Liver (tissue), 9 donors: ENCODE measurements around the gene ADNP. TPM values are rescaled to one million over a fixed set of nuclear protein-coding genes. Genes with fewer than 3 reads are reported as not detected.

Experiments used
- DNase-seq: peaks from one replicate; pipeline ENCODE4 v3.0.0-alpha.2; 2017; ENCODE audit warnings: low spot score
- H3K27ac ChIP-seq, 2 donors: one replicate each; pipeline ENCODE4 v1.7.0; 2013; ENCODE audit warnings: inconsistent platforms in 2 of 2, low read length in 2 of 2, control low read depth in 1 of 2, low read depth in 1 of 2, mild to moderate bottlenecking in 1 of 2
- H3K27me3 ChIP-seq, 4 donors: one replicate each; pipeline versions ENCODE4 v1.6.1 to v1.7.0; 2013; ENCODE audit warnings: low read length in 3 of 4, inconsistent platforms in 1 of 4, mild to moderate bottlenecking in 1 of 4, moderate library complexity in 1 of 4; ENCODE audit not compliant: control insufficient read depth in 4 of 4, insufficient read depth in 4 of 4
- H3K36me3 ChIP-seq, 4 donors: one replicate each; pipeline versions ENCODE4 v1.6.1 to v1.7.0; 2013; ENCODE audit warnings: low read length in 3 of 4, mild to moderate bottlenecking in 3 of 4, low read depth in 1 of 4, moderate library complexity in 1 of 4; ENCODE audit not compliant: control insufficient read depth in 4 of 4, insufficient read depth in 3 of 4
- H3K4me1 ChIP-seq, 4 donors: one replicate each; pipeline versions ENCODE4 v1.6.1 to v1.7.0; 2013; ENCODE audit warnings: low read length in 3 of 4, mild to moderate bottlenecking in 3 of 4, moderate library complexity in 1 of 4; ENCODE audit not compliant: control insufficient read depth in 4 of 4, insufficient read depth in 4 of 4
- H3K4me3 ChIP-seq, 3 donors: one replicate each; pipeline versions ENCODE4 v1.6.1 to v1.7.0; 2013; ENCODE audit warnings: low read length in 3 of 3, control low read depth in 1 of 3, low read depth in 1 of 3, mild to moderate bottlenecking in 1 of 3
- H3K9ac ChIP-seq, 2 donors: one replicate each; pipeline ENCODE4 v1.7.0; 2013; ENCODE audit warnings: low read length in 2 of 2, mild to moderate bottlenecking in 2 of 2, moderate library complexity in 2 of 2, control low read depth in 1 of 2, low read depth in 1 of 2
- H3K9me3 ChIP-seq, 4 donors: one replicate each; pipeline versions ENCODE4 v1.6.1 to v1.7.0; 2013; ENCODE audit warnings: low read length in 3 of 4; ENCODE audit not compliant: control insufficient read depth in 4 of 4
- ATF3 ChIP-seq: IDR thresholded peaks from 2 replicates; pipeline ENCODE4 v1.6.1; 2016; ENCODE audit warnings: antibody characterized with exemption
- EGR1 ChIP-seq, 2 donors: IDR thresholded peaks; 2 replicates each; pipeline ENCODE4 v1.6.1; 2016 to 2018; ENCODE audit warnings: antibody characterized with exemption in 2 of 2, low read depth in 2 of 2
- FOXA1 ChIP-seq: IDR thresholded peaks from 2 replicates; pipeline ENCODE4 v1.6.1; 2016; ENCODE audit warnings: antibody characterized with exemption
- FOXA2 ChIP-seq: IDR thresholded peaks from 2 replicates; pipeline ENCODE4 v1.6.1; 2016; ENCODE audit warnings: antibody characterized with exemption
- GABPA ChIP-seq, 2 donors: IDR thresholded peaks in 1 of 2; conservative IDR thresholded peaks in 1 of 2; 2 replicates each; pipeline ENCODE4 v1.6.1; 2016; ENCODE audit warnings: antibody characterized with exemption in 2 of 2, mild to moderate bottlenecking in 1 of 2, moderate library complexity in 1 of 2
- HNF4A ChIP-seq, 2 donors: conservative IDR thresholded peaks; 2 replicates each; pipeline ENCODE4 v1.6.1; 2016; ENCODE audit warnings: antibody characterized with exemption in 2 of 2, mild to moderate bottlenecking in 2 of 2
- HNF4G ChIP-seq: IDR thresholded peaks from 2 replicates; pipeline ENCODE4 v1.6.1; 2016; ENCODE audit warnings: antibody characterized with exemption
- JUND ChIP-seq, 2 donors: IDR thresholded peaks; 2 replicates each; pipeline ENCODE4 v1.6.1; 2016; ENCODE audit warnings: antibody characterized with exemption in 2 of 2
- NR2F2 ChIP-seq: IDR thresholded peaks from 2 replicates; pipeline ENCODE4 v1.6.1; 2016; ENCODE audit warnings: antibody characterized with exemption
- RAD21 ChIP-seq, 2 donors: IDR thresholded peaks; 2 replicates each; pipeline ENCODE4 v1.6.1; 2016; ENCODE audit warnings: antibody characterized with exemption in 2 of 2, mild to moderate bottlenecking in 2 of 2
- RXRA ChIP-seq, 2 donors: IDR thresholded peaks; 2 replicates each; pipeline ENCODE4 v1.6.1; 2017 to 2018; ENCODE audit warnings: antibody characterized with exemption in 2 of 2, mild to moderate bottlenecking in 1 of 2
- SP1 ChIP-seq: IDR thresholded peaks from 2 replicates; pipeline ENCODE4 v1.6.1; 2018; ENCODE audit warnings: antibody characterized with exemption, mild to moderate bottlenecking
- TAF1 ChIP-seq: conservative IDR thresholded peaks from 2 replicates; pipeline ENCODE4 v1.6.1; 2016; ENCODE audit warnings: antibody characterized with exemption, mild to moderate bottlenecking
- YY1 ChIP-seq: IDR thresholded peaks from 2 replicates; pipeline ENCODE4 v1.6.1; 2016; ENCODE audit warnings: antibody characterized with exemption, mild to moderate bottlenecking
- ZBTB33 ChIP-seq: IDR thresholded peaks from 2 replicates; pipeline ENCODE4 v1.6.1; 2016; ENCODE audit warnings: antibody characterized with exemption
- WGBS: extraction: QIAGEN DNeasy Blood & Tissue Kit; methylation state at CpG from one replicate; pipeline ENCODE4 v1.1.7; 2013; 5-methylcytosine and 5-hydroxymethylcytosine counted together
- polyA plus RNA-seq, 2 donors: library from polyadenylated mRNA; stranded (reverse) in 1 of 2; unstranded in 1 of 2; fragments of 200-250 nt in 1 of 2; fragments of >200 nt in 1 of 2; fragmentation: Nextera tagmentation in 1 of 2; extraction: Ambion mirVana in 1 of 2; gene quantifications; one replicate each; pipeline versions ENCODE4 v1.2.1 to v1.2.3, GENCODE V29; 2013 to 2015
- total RNA-seq, 2 donors: library from RNA; depleted of rRNA; stranded (reverse); fragments of >200 nt; gene quantifications; one replicate each; pipeline ENCODE4 v1.2.3, GENCODE V29; 2014
- TF ChIP-seq, protein P1 (sequence below): fragments of 150-350 bp; IDR thresholded peaks from 2 replicates; pipeline ENCODE4 v1.5.1; 2017; ENCODE audit warnings: improper control_type of control experiment, low read depth, low read length; ENCODE audit not compliant: missing input control
- TF ChIP-seq, protein P2 (sequence below): IDR thresholded peaks from 2 replicates; pipeline ENCODE4 v1.6.1; 2016; ENCODE audit warnings: antibody characterized with exemption, mild to moderate bottlenecking
- TF ChIP-seq, protein P3 (sequence below): IDR thresholded peaks from 2 replicates; pipeline ENCODE4 v1.6.1; 2016; ENCODE audit warnings: antibody characterized with exemption
- donor health status: healthy.
- donor health status: healthy.
- donor health status: healthy.
- donor health status: healthy.
- donor health status: healthy.

The ADNP gene
- total and polyA plus RNA-seq, 4 donors, result 9.3 to 25.4 (median 20.1) TPM

GRCh38 chr20:50975701-50976330 lies 44.6 kb upstream of the ADNP start:
- TF ChIP-seq HNF4A (conservative IDR thresholded peaks at IDR 0.05), result no peak
- no peak for TF ChIP-seq RAD21 (IDR thresholded peaks at IDR 0.05)
- TF ChIP-seq ZBTB33, result no peak
- no peak for TF ChIP-seq TAF1
- TF ChIP-seq FOXA1, result no peak
- TF ChIP-seq RXRA (IDR thresholded peaks at IDR 0.05), result no peak
- TF ChIP-seq, protein P1, sequence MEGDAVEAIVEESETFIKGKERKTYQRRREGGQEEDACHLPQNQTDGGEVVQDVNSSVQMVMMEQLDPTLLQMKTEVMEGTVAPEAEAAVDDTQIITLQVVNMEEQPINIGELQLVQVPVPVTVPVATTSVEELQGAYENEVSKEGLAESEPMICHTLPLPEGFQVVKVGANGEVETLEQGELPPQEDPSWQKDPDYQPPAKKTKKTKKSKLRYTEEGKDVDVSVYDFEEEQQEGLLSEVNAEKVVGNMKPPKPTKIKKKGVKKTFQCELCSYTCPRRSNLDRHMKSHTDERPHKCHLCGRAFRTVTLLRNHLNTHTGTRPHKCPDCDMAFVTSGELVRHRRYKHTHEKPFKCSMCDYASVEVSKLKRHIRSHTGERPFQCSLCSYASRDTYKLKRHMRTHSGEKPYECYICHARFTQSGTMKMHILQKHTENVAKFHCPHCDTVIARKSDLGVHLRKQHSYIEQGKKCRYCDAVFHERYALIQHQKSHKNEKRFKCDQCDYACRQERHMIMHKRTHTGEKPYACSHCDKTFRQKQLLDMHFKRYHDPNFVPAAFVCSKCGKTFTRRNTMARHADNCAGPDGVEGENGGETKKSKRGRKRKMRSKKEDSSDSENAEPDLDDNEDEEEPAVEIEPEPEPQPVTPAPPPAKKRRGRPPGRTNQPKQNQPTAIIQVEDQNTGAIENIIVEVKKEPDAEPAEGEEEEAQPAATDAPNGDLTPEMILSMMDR, result no peak
- TF ChIP-seq SP1, result no peak
- no peak for TF ChIP-seq GABPA (IDR thresholded peaks at IDR 0.05 in 1 of 2, conservative IDR thresholded peaks at IDR 0.05 in 1 of 2)
- TF ChIP-seq JUND (IDR thresholded peaks at IDR 0.05), result no peak
- no peak for TF ChIP-seq ATF3
- TF ChIP-seq, protein P2, sequence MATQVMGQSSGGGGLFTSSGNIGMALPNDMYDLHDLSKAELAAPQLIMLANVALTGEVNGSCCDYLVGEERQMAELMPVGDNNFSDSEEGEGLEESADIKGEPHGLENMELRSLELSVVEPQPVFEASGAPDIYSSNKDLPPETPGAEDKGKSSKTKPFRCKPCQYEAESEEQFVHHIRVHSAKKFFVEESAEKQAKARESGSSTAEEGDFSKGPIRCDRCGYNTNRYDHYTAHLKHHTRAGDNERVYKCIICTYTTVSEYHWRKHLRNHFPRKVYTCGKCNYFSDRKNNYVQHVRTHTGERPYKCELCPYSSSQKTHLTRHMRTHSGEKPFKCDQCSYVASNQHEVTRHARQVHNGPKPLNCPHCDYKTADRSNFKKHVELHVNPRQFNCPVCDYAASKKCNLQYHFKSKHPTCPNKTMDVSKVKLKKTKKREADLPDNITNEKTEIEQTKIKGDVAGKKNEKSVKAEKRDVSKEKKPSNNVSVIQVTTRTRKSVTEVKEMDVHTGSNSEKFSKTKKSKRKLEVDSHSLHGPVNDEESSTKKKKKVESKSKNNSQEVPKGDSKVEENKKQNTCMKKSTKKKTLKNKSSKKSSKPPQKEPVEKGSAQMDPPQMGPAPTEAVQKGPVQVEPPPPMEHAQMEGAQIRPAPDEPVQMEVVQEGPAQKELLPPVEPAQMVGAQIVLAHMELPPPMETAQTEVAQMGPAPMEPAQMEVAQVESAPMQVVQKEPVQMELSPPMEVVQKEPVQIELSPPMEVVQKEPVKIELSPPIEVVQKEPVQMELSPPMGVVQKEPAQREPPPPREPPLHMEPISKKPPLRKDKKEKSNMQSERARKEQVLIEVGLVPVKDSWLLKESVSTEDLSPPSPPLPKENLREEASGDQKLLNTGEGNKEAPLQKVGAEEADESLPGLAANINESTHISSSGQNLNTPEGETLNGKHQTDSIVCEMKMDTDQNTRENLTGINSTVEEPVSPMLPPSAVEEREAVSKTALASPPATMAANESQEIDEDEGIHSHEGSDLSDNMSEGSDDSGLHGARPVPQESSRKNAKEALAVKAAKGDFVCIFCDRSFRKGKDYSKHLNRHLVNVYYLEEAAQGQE, result no peak
- TF ChIP-seq NR2F2, result no peak
- no peak for TF ChIP-seq YY1
- TF ChIP-seq EGR1 (IDR thresholded peaks at IDR 0.05; ENCODE audit: low read depth in 2 of 2), result no peak
- TF ChIP-seq HNF4G, result no peak
- no peak for TF ChIP-seq FOXA2
- TF ChIP-seq, protein P3, sequence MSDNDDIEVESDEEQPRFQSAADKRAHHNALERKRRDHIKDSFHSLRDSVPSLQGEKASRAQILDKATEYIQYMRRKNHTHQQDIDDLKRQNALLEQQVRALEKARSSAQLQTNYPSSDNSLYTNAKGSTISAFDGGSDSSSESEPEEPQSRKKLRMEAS, result no peak
- Histone ChIP-seq H3K4me1 (no peaks in the 10 kb centered on the region), H3K9me3 (no peaks in the 10 kb centered on the region), H3K27me3 (peaks cover 0 to 4% (median 0%) of the 10 kb centered on the region in 4 donors), H3K27ac (no peak overlapping the region), H3K36me3 (no peaks in the 10 kb centered on the region), H3K4me3 (no peak overlapping the region), H3K9ac (no peak overlapping the region)
- DNase-seq, result no peak
- WGBS, result 92% methylated on average over 10 of the region's 10 CpGs
